ENCODE data around the gene HOXC6.
A peak's percentile ranks its signal among the peaks of the same experiment; 100 is the strongest.

Gene HOXC6

GRCh38 chr12:54017878-54018467 is 10.3 kb upstream of the HOXC6 start (continued):
- peak; percentile 43 for TF ChIP-seq ZBTB26 (tag by site-specific recombination; optimal IDR thresholded peaks at IDR 0.05)
- peak; percentile 53; the same call in 1 of the 2 replicates for TF ChIP-seq ZNF596 (tag by site-specific recombination; IDR thresholded peaks at IDR 0.05)
- peak; percentile 61; the same call in 1 of the 2 replicates for TF ChIP-seq IKZF3 (tag by site-specific recombination; IDR thresholded peaks at IDR 0.05)
- TF ChIP-seq PRDM10 (tag by site-specific recombination; IDR thresholded peaks at IDR 0.05), result peak; percentile 86
- TF ChIP-seq ZNF416 (tag by site-specific recombination; IDR thresholded peaks at IDR 0.05), result no peak
- TF ChIP-seq ZNF24 (tag by site-specific recombination; IDR thresholded peaks at IDR 0.05), result peak; percentile 58; the same call in 1 of the 2 replicates
- TF ChIP-seq ZNF280D (tag by site-specific recombination; IDR thresholded peaks at IDR 0.05), result 0 out of 2 replicates have a peak, but pooled peaks have one; percentile 68
- TF ChIP-seq ZNF610 (tag by site-specific recombination; IDR thresholded peaks at IDR 0.05; ENCODE audit: borderline replicate concordance), result peak; percentile 45; the same call in 1 of the 2 replicates

GRCh38 chr12:54018468-54018984 is 9.7 kb upstream of the HOXC6 start:
- Histone ChIP-seq H3K9me3 (ENCODE audit: control insufficient read depth, insufficient read depth, low read depth, low read length) (no peaks in the 10 kb centered on the region), H3K4me1 (ENCODE audit: control insufficient read depth, insufficient read depth, low read length) (peaks cover 54% of the 10 kb centered on the region), H3K4me3 (ENCODE audit: low read depth, low read length) (peak overlapping the region; percentile 81), H3K27ac (ENCODE audit: extremely low read depth, low read depth, low read length) (peak overlapping the region; percentile 100), H3K36me3 (ENCODE audit: control insufficient read depth in 2 of 2, insufficient read depth in 1 of 2, low read length in 2 of 2) (no peaks in the 10 kb centered on the region)
- POLR2A ChIA-PET, result interaction anchor here (1.0 kb wide), 1 partner anchor 107 kb away, joined by 3 read pairs; no protein-coding TSS in a partner anchor
- CTCF ChIA-PET, result interaction anchor here (1.8 kb wide), 1 partner anchor 34 kb away, joined by 4 read pairs; the partner anchor contains the start of gene HOXC10
- no peak for TF ChIP-seq ZNF10 (tag by site-specific recombination; IDR thresholded peaks at IDR 0.05)
- no peak for TF ChIP-seq ZNF518A (tag by site-specific recombination; conservative IDR thresholded peaks at IDR 0.05; ENCODE audit: low read depth)
- no peak for TF ChIP-seq ZNF521 (tag by site-specific recombination; IDR thresholded peaks at IDR 0.05)
- peak; percentile 14; the same call in 1 of the 2 replicates for TF ChIP-seq ZNF501 (tag by site-specific recombination; IDR thresholded peaks at IDR 0.05)
- peak; percentile 70 for TF ChIP-seq ZNF398 (tag by site-specific recombination; IDR thresholded peaks at IDR 0.05)
- TF ChIP-seq ZNF18 (tag by site-specific recombination; IDR thresholded peaks at IDR 0.05), result peak; percentile 90
- TF ChIP-seq ZNF596 (tag by site-specific recombination; IDR thresholded peaks at IDR 0.05), result peak; percentile 37; the same call in 1 of the 2 replicates
- peak; percentile 74 for TF ChIP-seq KLF1 (tag by site-specific recombination; IDR thresholded peaks at IDR 0.05)
